Left ventricle myocardium inferior (tissue), 1 donor: Measurements from ENCODE around the gene DYRK2. TPM values are rescaled to one million over a fixed set of nuclear protein-coding genes. Genes with fewer than 3 reads are reported as not detected.

Source experiments
- DNase-seq: peaks from one replicate; pipeline ENCODE4 v3.0.0-alpha.2; 2020
- H3K27ac ChIP-seq: fragments of 200-600 bp; replicated peaks from 2 replicates; pipeline ENCODE4 v1.8.0; 2021
- H3K27me3 ChIP-seq: fragments of 200-600 bp; 2 replicates; pipeline ENCODE4 v1.8.0; 2021; ENCODE audit warnings: low read depth
- H3K36me3 ChIP-seq: fragments of 200-600 bp; 2 replicates; pipeline ENCODE4 v1.8.0; 2021
- H3K4me1 ChIP-seq: fragments of 200-600 bp; 2 replicates; pipeline ENCODE4 v1.8.0; 2021
- H3K4me3 ChIP-seq: fragments of 200-600 bp; 2 replicates; pipeline ENCODE4 v1.8.0; 2021; ENCODE audit warnings: mild to moderate bottlenecking, moderate library complexity
- H3K9me3 ChIP-seq: fragments of 200-600 bp; replicated peaks from 2 replicates; pipeline ENCODE4 v1.8.0; 2021
- CTCF ChIP-seq: fragments of 200-600 bp; IDR thresholded peaks from 2 replicates; pipeline ENCODE4 v1.8.0; 2021; ENCODE audit warnings: antibody characterized with exemption, mild to moderate bottlenecking, borderline replicate concordance
- intact Hi-C: fragments of 100-400 bp; cut with micrococcal nuclease; formaldehyde crosslinking; loops from one replicate; pipeline ENCODE4 v1.11.0; 2022
- total RNA-seq: library from RNA; stranded (reverse); fragmentation: NEBNext Ultra II Directional; extraction: Animal tissue kit (Norgen Biotek cat#: 25700); gene quantifications from one replicate; pipeline ENCODE4 v1.2.1, GENCODE V29; 2021
- donor health status: DM: no; HTN: yes; CAD: no; lungs with severe emphysema.

Gene DYRK2
- total RNA-seq, 1 donor from 2014 or later = 42.6 TPM

- H3K4me3 ChIP-seq = no peak overlapping the region
- no peaks in the 10 kb centered on the region for H3K36me3 ChIP-seq
- peaks cover 18% of the 10 kb centered on the region for H3K4me1 ChIP-seq
- no peaks in the 10 kb centered on the region for H3K9me3 ChIP-seq
- intact Hi-C loops = no loop called here
- DNase-seq = no peak
- no peaks in the 10 kb centered on the region for H3K27me3 ChIP-seq
- H3K27ac ChIP-seq = peak overlapping the region; percentile 62
- no peak for TF ChIP-seq CTCF
Measured at GRCh38 chr12:67681105-67681778, 32.7 kb downstream of the DYRK2 start.

- Histone ChIP-seq H3K4me1 (peaks cover 18% of the 10 kb centered on the region), H3K27ac (peak overlapping the region; percentile 62), H3K27me3 (no peaks in the 10 kb centered on the region), H3K4me3 (no peak overlapping the region), H3K36me3 (no peaks in the 10 kb centered on the region), H3K9me3 (no peaks in the 10 kb centered on the region)
- intact Hi-C loops = no loop called here
- DNase-seq = no peak
- TF ChIP-seq CTCF = no peak
Measured at GRCh38 chr12:67681941-67682620, 33.5 kb downstream of the DYRK2 start.

- H3K4me1 ChIP-seq = peaks cover 3% of the 10 kb centered on the region
- no peak overlapping the region for H3K4me3 ChIP-seq
- TF ChIP-seq CTCF = no peak
- no peaks in the 10 kb centered on the region for H3K36me3 ChIP-seq
- intact Hi-C loops = no loop called here
- no peak for DNase-seq
- H3K27me3 ChIP-seq = no peaks in the 10 kb centered on the region
- no peaks in the 10 kb centered on the region for H3K9me3 ChIP-seq
- no peak overlapping the region for H3K27ac ChIP-seq
Measured at GRCh38 chr12:67689385-67689784, 40.8 kb downstream of the DYRK2 start.

- Histone ChIP-seq H3K36me3 (no peaks in the 10 kb centered on the region), H3K4me1 (peaks cover 9% of the 10 kb centered on the region), H3K9me3 (no peaks in the 10 kb centered on the region), H3K4me3 (no peak overlapping the region), H3K27ac (no peak overlapping the region), H3K27me3 (no peaks in the 10 kb centered on the region)
- no peak for TF ChIP-seq CTCF
- intact Hi-C loops = no loop called here
- DNase-seq = no peak
Measured at GRCh38 chr12:67690656-67691055, 42.1 kb downstream of the DYRK2 start.

GRCh38 chr12:67691220-67691619 lies 42.7 kb downstream of the DYRK2 start:
- no peak for TF ChIP-seq CTCF

More at GRCh38 chr12:67691220-67691619, 42.7 kb downstream of the DYRK2 start:
- no peaks in the 10 kb centered on the region for H3K27me3 ChIP-seq
- no peak overlapping the region for H3K4me3 ChIP-seq
- H3K9me3 ChIP-seq = no peaks in the 10 kb centered on the region
- no peak for DNase-seq
- H3K27ac ChIP-seq = no peak overlapping the region
- intact Hi-C loops = no loop called here
- no peaks in the 10 kb centered on the region for H3K36me3 ChIP-seq
- peaks cover 9% of the 10 kb centered on the region for H3K4me1 ChIP-seq
